HCT116 (cell line): ENCODE results near the gene TLCD5. TPM values are rescaled to one million over a fixed set of nuclear protein-coding genes. Genes with fewer than 3 reads are reported as not detected.

Experiments used
- ATAC-seq: fragments of 200-7000 bp; cut with Tn5 transposase; 2 replicates; pipeline ENCODE4 v1.9.1; 2020; ENCODE audit warnings: mild to moderate bottlenecking, moderate library complexity
- BruUV-seq: library from RNA; stranded (reverse); fragments of 400-500 nt; replicated peaks from 2 replicates; lab custom pipeline; 2021; lab: Mats Ljungman, UMichigan
- CTCF ChIA-PET: fragments of 300-600 bp; sonication (Branson Sonifier 250); formaldehyde crosslinking; loops from one replicate; lab custom pipeline; 2021; ENCODE audit warnings: antibody characterized with exemption; lab: Charles Lee
- POLR2A ChIA-PET: fragments of 300-600, 350-600 bp; sonication (Branson Sonifier 250); formaldehyde crosslinking; loops from one replicate; lab custom pipeline; 2021; ENCODE audit warnings: antibody characterized with exemption; lab: Charles Lee
- RAD21 ChIA-PET, 2 experiments: fragments of 300-600 bp; sonication (Branson Sonifier 250); formaldehyde crosslinking; loops; one replicate each; lab custom pipeline; 2023; ENCODE audit warnings: low total read pairs in 2 of 2; ENCODE audit not compliant: uncharacterized antibody in 2 of 2, unreplicated experiment in 2 of 2, low non-redundant PET in 1 of 2; lab: Charles Lee
- DNase-seq: peaks from one replicate; pipeline ENCODE4 v3.0.0-alpha.2; 2010; ENCODE audit warnings: low read depth, low spot score
- H2AFZ ChIP-seq: fragments of 200-600 bp; shearing (Covaris generic), sonication (generic); 2 replicates; pipeline ENCODE4 v1.6.1; 2017; ENCODE audit warnings: low read depth, mixed run types, mixed read lengths, antibody characterized with exemption, low read length; ENCODE audit not compliant: poor library complexity, severe bottlenecking
- H3K27ac ChIP-seq: 2 replicates; pipeline ENCODE4 v1.5.1; 2012; ENCODE audit warnings: low read depth, low read length
- H3K27me3 ChIP-seq: fragments of 200-600 bp; sonication (generic); 2 replicates; pipeline ENCODE4 v1.6.1; 2016; ENCODE audit warnings: mixed run types, low read length, mixed read lengths; ENCODE audit not compliant: insufficient read depth
- H3K36me3 ChIP-seq, 2 experiments: fragments of 200-500 bp in 1 of 2; fragments of 200-600 bp in 1 of 2; sonication (Bioruptor generic) in 1 of 2; sonication (generic) in 1 of 2; 2 replicates each; pipeline versions ENCODE4 v1.5.1 to v1.6.1; 2014 to 2016; ENCODE audit warnings: low read length in 2 of 2, inconsistent platforms in 1 of 2, mixed read lengths in 1 of 2, mixed run types in 1 of 2; ENCODE audit not compliant: insufficient read depth in 2 of 2, control insufficient read depth in 1 of 2
- H3K4me1 ChIP-seq, 2 experiments: fragments of 200-600 bp in 1 of 2; sonication (generic) in 1 of 2; 2 replicates each; pipeline versions ENCODE4 v1.5.1 to v1.6.1; 2012 to 2017; ENCODE audit warnings: low read length in 2 of 2, inconsistent platforms in 1 of 2, mild to moderate bottlenecking in 1 of 2, mixed read lengths in 1 of 2, mixed run types in 1 of 2, moderate library complexity in 1 of 2; ENCODE audit not compliant: insufficient read depth in 2 of 2, control insufficient read depth in 1 of 2
- H3K4me2 ChIP-seq: fragments of 200-600 bp; sonication (generic); 2 replicates; pipeline ENCODE4 v1.6.1; 2017; ENCODE audit warnings: mixed run types, low read length, mixed read lengths
- H3K4me3 ChIP-seq, 2 experiments: fragments of 200-600 bp in 1 of 2; sonication (generic) in 1 of 2; replicated peaks in 1 of 2; 2 replicates each; pipeline ENCODE4 v1.5.1; 2011 to 2016; ENCODE audit warnings: low read length in 2 of 2, control low read depth in 1 of 2, low read depth in 1 of 2, mild to moderate bottlenecking in 1 of 2, mixed read lengths in 1 of 2, mixed run types in 1 of 2
- H3K79me2 ChIP-seq: fragments of 200-600 bp; sonication (generic); 2 replicates; pipeline ENCODE4 v1.6.1; 2017; ENCODE audit warnings: mild to moderate bottlenecking, mixed run types, low read length, moderate library complexity, mixed read lengths; ENCODE audit not compliant: insufficient read depth
- H3K9ac ChIP-seq: fragments of 200-600 bp; sonication (generic); 2 replicates; pipeline ENCODE4 v1.6.1; 2016; ENCODE audit warnings: low read length, mixed read lengths
- H3K9me2 ChIP-seq: fragments of 200-600 bp; sonication (generic), shearing (Covaris generic); 2 replicates; pipeline ENCODE4 v1.6.1; 2017; ENCODE audit warnings: mixed run types, mild to moderate bottlenecking, moderate library complexity; ENCODE audit not compliant: insufficient read depth
- H3K9me3 ChIP-seq, 2 experiments: fragments of 200-500 bp in 1 of 2; fragments of 200-600 bp in 1 of 2; sonication (Bioruptor generic) in 1 of 2; sonication (generic) in 1 of 2; 2 replicates each; pipeline ENCODE4 v1.6.1; 2014 to 2017; ENCODE audit warnings: low read length in 2 of 2, mixed read lengths in 2 of 2, inconsistent platforms in 1 of 2, low read depth in 1 of 2, mild to moderate bottlenecking in 1 of 2, mixed run types in 1 of 2, moderate library complexity in 1 of 2; ENCODE audit not compliant: control insufficient read depth in 1 of 2, insufficient read depth in 1 of 2
- H4K20me1 ChIP-seq: fragments of 200-600 bp; sonication (generic), shearing (Covaris generic); 2 replicates; pipeline ENCODE4 v1.6.1; 2017; ENCODE audit warnings: mixed run types, mild to moderate bottlenecking, moderate library complexity; ENCODE audit not compliant: insufficient read depth
- EGR1 ChIP-seq: IDR thresholded peaks from 2 replicates; pipeline ENCODE4 v1.6.1; 2012; ENCODE audit warnings: low read depth
- EZH2phosphoT487 ChIP-seq: fragments of 200-600 bp; IDR thresholded peaks from 2 replicates; pipeline ENCODE4 v1.6.1; 2018; ENCODE audit warnings: antibody characterized with exemption, borderline replicate concordance
- POLR2A ChIP-seq: IDR thresholded peaks from 2 replicates; pipeline ENCODE4 v1.7.0; 2011; ENCODE audit warnings: borderline replicate concordance; ENCODE audit not compliant: insufficient read depth, insufficient read length; ENCODE audit errors: extremely low read depth
- POLR2AphosphoS5 ChIP-seq: IDR thresholded peaks from 2 replicates; pipeline ENCODE4 v1.6.1; 2011; ENCODE audit warnings: mild to moderate bottlenecking, low read depth, low read length, moderate library complexity
- RAD21 ChIP-seq: IDR thresholded peaks from 2 replicates; pipeline ENCODE4 v1.6.1; 2012; ENCODE audit warnings: low read depth, mild to moderate bottlenecking
- SIN3A ChIP-seq: IDR thresholded peaks from 2 replicates; pipeline ENCODE4 v1.6.1; 2012; ENCODE audit warnings: low read depth
- SP1 ChIP-seq: IDR thresholded peaks from 2 replicates; pipeline ENCODE4 v1.6.1; 2012; ENCODE audit warnings: low read depth
- SRF ChIP-seq: IDR thresholded peaks from 2 replicates; pipeline ENCODE4 v1.6.1; 2012; ENCODE audit warnings: low read depth
- TCF7L2 ChIP-seq: IDR thresholded peaks from 2 replicates; pipeline ENCODE4 v1.7.0; 2011; ENCODE audit warnings: borderline replicate concordance, inconsistent platforms; ENCODE audit not compliant: insufficient read depth, insufficient read length; ENCODE audit errors: extremely low read depth
- YY1 ChIP-seq: IDR thresholded peaks from 2 replicates; pipeline ENCODE4 v1.6.1; 2011; ENCODE audit warnings: low read length, low read depth, moderate library complexity, mild to moderate bottlenecking; ENCODE audit not compliant: insufficient replicate concordance; ENCODE audit errors: extremely low read depth
- ZNF274 ChIP-seq: fragments of 200-500 bp; sonication (Bioruptor generic); IDR thresholded peaks from 2 replicates; pipeline ENCODE4 v1.6.1; 2014; ENCODE audit warnings: mild to moderate bottlenecking, low read depth, low read length, inconsistent platforms
- intact Hi-C: fragments of 100-400 bp; cut with micrococcal nuclease; formaldehyde crosslinking; loops from 2 replicates; pipeline ENCODE4 v1.10.0; 2022
- total RNA-seq: library from RNA; stranded (reverse); gene quantifications from one replicate; pipeline ENCODE4 v1.2.1, GENCODE V29; 2021; ENCODE audit not compliant: unreplicated experiment
- TF ChIP-seq, protein P1 (sequence below): IDR thresholded peaks from 2 replicates; pipeline ENCODE4 v1.6.1; 2011; ENCODE audit warnings: mild to moderate bottlenecking, low read length, moderate library complexity; ENCODE audit not compliant: insufficient replicate concordance; ENCODE audit errors: extremely low read depth
- TF ChIP-seq, protein P2 (sequence below): IDR thresholded peaks from 2 replicates; pipeline ENCODE4 v1.6.1; 2012

The TLCD5 gene
- total RNA-seq, 1 experiment from 2014 or later: 9.1 TPM

DNA sequence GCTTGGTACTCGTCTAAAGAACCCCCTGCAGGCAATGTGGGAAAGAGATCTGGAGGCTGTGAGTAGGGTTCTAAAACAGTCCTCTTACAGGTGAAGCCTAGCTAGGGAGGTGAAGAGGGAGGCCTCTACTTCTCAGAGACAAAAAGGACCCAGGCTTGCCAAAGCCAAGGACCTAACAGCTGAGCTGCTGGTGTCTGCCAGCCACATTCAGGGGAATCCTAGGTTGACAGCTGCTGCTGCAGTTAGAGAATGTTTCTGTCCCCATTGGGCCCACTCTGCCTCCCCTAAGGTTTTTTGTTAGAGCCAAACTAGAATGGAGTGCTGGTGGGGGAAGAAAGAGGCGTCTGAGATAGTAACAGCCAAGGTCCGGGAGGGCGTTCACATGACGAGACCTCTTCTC is 26.6 kb upstream of the TLCD5 start:
- CTCF ChIA-PET: interaction anchor here (11.3 kb wide), 1 partner anchor 64 kb away, joined by 240 read pairs; the partner anchor contains the start of gene POU2F3
- no peak for ATAC-seq

DNA sequence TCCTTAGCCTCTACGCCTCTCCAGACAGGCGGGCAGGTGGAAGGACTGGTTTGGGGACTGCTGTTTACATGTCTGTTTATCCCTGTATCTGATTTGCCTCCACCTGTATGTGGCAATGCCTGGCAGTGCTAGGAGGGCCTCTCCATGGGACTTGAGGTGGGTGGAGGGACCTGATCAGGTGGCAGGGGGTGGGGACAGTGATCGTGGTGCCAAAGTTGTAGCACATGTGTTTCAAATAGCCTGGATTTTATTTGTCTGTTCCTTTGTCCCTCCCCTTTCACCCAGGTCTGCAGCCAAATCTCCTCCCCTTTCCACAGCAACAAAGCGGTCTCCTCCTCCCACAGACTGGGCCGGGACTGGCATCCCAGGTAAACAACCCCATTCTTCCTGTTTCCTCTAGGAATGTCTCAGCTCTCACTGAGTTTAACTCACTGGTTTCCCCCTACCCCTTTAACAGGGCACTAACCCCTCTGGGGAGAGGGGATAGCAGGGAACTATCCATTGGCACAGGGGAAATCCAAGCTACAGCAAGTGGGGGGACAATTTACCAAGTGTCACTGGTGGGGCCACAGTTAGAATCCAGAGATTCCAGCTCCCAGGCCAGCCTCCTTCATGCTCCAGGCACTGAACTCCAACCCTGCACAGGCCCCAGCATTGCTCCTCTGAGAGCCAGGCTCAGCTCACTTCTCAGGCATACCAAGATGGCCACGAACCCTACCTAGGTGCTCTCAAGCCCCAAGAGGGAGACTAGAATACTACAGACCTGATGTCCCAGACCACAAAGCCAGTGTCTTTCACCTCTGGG is 22.9 kb upstream of the TLCD5 start:
- Histone ChIP-seq H2AFZ (peak overlapping the region; percentile 36), H3K27me3 (no peaks in the 10 kb centered on the region), H3K79me2 (no peaks in the 10 kb centered on the region), H3K4me3 (no peak overlapping the region), H3K36me3 (no peaks in the 10 kb centered on the region), H3K9me3 (no peaks in the 10 kb centered on the region), H3K27ac (no peak overlapping the region), H3K4me1 (peaks cover 20 to 63% of the 10 kb centered on the region in 2 experiments), H3K9ac (no peak overlapping the region), H3K9me2 (no peaks in the 10 kb centered on the region), H4K20me1 (no peaks in the 10 kb centered on the region)
- ChIA-PET CTCF (interaction anchor here (0.6 to 11.3 kb wide), 31 partner anchors 8 to 383 kb away, joined by 3 to 240 read pairs (median 4); partner anchors contain the start of genes POU2F3 and TLCD5), RAD21 (interaction anchor here (1.0 to 1.2 kb wide), 3 partner anchors 66 to 68 kb away, joined by 3 to 7 read pairs (median 3); no protein-coding TSS in a partner anchor), POLR2A (interaction anchor here (0.9 to 6.4 kb wide), 2 partner anchors 54 to 66 kb away, joined by 5 to 37 read pairs; no protein-coding TSS in a partner anchor)
- intact Hi-C loops: no loop called here
- no TSS peak for BruUV-seq
- DNase-seq: no peak
- TF ChIP-seq, protein P1, sequence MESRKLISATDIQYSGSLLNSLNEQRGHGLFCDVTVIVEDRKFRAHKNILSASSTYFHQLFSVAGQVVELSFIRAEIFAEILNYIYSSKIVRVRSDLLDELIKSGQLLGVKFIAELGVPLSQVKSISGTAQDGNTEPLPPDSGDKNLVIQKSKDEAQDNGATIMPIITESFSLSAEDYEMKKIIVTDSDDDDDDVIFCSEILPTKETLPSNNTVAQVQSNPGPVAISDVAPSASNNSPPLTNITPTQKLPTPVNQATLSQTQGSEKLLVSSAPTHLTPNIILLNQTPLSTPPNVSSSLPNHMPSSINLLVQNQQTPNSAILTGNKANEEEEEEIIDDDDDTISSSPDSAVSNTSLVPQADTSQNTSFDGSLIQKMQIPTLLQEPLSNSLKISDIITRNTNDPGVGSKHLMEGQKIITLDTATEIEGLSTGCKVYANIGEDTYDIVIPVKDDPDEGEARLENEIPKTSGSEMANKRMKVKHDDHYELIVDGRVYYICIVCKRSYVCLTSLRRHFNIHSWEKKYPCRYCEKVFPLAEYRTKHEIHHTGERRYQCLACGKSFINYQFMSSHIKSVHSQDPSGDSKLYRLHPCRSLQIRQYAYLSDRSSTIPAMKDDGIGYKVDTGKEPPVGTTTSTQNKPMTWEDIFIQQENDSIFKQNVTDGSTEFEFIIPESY: no peak
- TF ChIP-seq TCF7L2: no peak
- TF ChIP-seq SP1: no peak
- no peak for TF ChIP-seq SIN3A
- no peak for TF ChIP-seq YY1
- no peak for TF ChIP-seq POLR2AphosphoS5
- no peak for TF ChIP-seq RAD21
- TF ChIP-seq POLR2A: no peak
- TF ChIP-seq SRF: no peak
- TF ChIP-seq EZH2phosphoT487: no peak
- no peak for TF ChIP-seq EGR1
- TF ChIP-seq, protein P2, sequence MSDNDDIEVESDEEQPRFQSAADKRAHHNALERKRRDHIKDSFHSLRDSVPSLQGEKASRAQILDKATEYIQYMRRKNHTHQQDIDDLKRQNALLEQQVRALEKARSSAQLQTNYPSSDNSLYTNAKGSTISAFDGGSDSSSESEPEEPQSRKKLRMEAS: no peak
- TF ChIP-seq ZNF274: no peak
- TF ChIP-seq, all 23 proteins: peak for 0
- peak; percentile 12 for ATAC-seq
- H3K4me2 ChIP-seq: 0 out of 2 replicates have a peak overlapping the region, but pooled peaks have one; percentile 5

More for the DNA sequence above, 26.6 kb upstream of the TLCD5 start:
- Histone ChIP-seq H3K4me3 (no peak overlapping the region), H3K9me2 (no peaks in the 10 kb centered on the region), H3K36me3 (no peaks in the 10 kb centered on the region), H3K9ac (no peak overlapping the region), H3K79me2 (no peaks in the 10 kb centered on the region), H3K9me3 (no peaks in the 10 kb centered on the region), H4K20me1 (no peaks in the 10 kb centered on the region), H3K27ac (no peak overlapping the region), H3K4me2 (no peak overlapping the region), H3K4me1 (peaks cover 7 to 33% of the 10 kb centered on the region in 2 experiments), H3K27me3 (peaks cover 11% of the 10 kb centered on the region; the same call in 1 of the 2 replicates), H2AFZ (no peak overlapping the region)
- POLR2A ChIA-PET: interaction anchor here (6.4 kb wide), 1 partner anchor 62 kb away, joined by 37 read pairs; no protein-coding TSS in a partner anchor
- no peak for DNase-seq
- RAD21 ChIA-PET: no interaction called here
- intact Hi-C loops: no loop called here
- BruUV-seq: no TSS peak
- TF ChIP-seq POLR2AphosphoS5: no peak
- TF ChIP-seq, all 23 proteins: peak for 0
